Lower leg skin (tissue), 3 donors: ENCODE results near the gene TMEM209.

Source experiments
- POLR2A ChIP-seq, 2 donors: fragments of 450-650 bp; IDR thresholded peaks; one replicate each; pipeline ENCODE4 v1.6.1; 2016 to 2017; ENCODE audit warnings: antibody characterized with exemption in 2 of 2, mild to moderate bottlenecking in 1 of 2, moderate library complexity in 1 of 2
- TF ChIP-seq, protein P1 (sequence below), 3 donors: fragments of 450-650 bp; IDR thresholded peaks; one replicate each; pipeline ENCODE4 v1.5.1; 2016; ENCODE audit warnings: antibody characterized with exemption in 3 of 3, mild to moderate bottlenecking in 3 of 3, moderate library complexity in 2 of 3

DNA sequence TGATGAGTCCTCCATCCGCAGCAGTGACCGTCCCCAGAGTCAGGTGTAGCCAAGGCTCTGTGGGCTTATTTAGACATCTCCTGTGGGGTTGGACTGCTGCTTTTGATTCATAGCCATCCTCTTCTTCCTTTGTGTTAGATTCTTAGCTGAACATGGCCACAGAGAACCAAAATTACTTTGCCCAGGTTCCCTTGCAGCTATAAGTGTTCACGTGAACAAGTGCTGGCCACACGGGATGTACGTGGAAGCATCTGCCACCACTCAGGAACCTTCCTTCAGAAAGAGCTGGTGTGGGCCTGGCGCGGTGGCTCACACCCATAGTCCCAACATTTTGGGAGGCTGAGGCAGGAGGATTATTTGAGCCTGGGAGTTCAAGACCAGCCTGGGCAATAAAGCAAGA is 49.1 kb downstream of the TMEM209 start:
- TF ChIP-seq, protein P1, sequence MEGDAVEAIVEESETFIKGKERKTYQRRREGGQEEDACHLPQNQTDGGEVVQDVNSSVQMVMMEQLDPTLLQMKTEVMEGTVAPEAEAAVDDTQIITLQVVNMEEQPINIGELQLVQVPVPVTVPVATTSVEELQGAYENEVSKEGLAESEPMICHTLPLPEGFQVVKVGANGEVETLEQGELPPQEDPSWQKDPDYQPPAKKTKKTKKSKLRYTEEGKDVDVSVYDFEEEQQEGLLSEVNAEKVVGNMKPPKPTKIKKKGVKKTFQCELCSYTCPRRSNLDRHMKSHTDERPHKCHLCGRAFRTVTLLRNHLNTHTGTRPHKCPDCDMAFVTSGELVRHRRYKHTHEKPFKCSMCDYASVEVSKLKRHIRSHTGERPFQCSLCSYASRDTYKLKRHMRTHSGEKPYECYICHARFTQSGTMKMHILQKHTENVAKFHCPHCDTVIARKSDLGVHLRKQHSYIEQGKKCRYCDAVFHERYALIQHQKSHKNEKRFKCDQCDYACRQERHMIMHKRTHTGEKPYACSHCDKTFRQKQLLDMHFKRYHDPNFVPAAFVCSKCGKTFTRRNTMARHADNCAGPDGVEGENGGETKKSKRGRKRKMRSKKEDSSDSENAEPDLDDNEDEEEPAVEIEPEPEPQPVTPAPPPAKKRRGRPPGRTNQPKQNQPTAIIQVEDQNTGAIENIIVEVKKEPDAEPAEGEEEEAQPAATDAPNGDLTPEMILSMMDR (IDR thresholded peaks at IDR 0.05): no peak
- TF ChIP-seq POLR2A (IDR thresholded peaks at IDR 0.05): no peak
